ENCODE results near the gene STARD6. TPM values are rescaled to one million over a fixed set of nuclear protein-coding genes. Genes with fewer than 3 reads are reported as not detected.
"Not testable (repeated sequence)": the region's sequence is repeated elsewhere in the genome, so short reads cannot be mapped to it uniquely, and the experiment has no call there.

STARD6 gene, protein sequence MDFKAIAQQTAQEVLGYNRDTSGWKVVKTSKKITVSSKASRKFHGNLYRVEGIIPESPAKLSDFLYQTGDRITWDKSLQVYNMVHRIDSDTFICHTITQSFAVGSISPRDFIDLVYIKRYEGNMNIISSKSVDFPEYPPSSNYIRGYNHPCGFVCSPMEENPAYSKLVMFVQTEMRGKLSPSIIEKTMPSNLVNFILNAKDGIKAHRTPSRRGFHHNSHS
- total RNA-seq, result not detected in 2 replicates
- not detected for polyA plus RNA-seq (2012)

DNA sequence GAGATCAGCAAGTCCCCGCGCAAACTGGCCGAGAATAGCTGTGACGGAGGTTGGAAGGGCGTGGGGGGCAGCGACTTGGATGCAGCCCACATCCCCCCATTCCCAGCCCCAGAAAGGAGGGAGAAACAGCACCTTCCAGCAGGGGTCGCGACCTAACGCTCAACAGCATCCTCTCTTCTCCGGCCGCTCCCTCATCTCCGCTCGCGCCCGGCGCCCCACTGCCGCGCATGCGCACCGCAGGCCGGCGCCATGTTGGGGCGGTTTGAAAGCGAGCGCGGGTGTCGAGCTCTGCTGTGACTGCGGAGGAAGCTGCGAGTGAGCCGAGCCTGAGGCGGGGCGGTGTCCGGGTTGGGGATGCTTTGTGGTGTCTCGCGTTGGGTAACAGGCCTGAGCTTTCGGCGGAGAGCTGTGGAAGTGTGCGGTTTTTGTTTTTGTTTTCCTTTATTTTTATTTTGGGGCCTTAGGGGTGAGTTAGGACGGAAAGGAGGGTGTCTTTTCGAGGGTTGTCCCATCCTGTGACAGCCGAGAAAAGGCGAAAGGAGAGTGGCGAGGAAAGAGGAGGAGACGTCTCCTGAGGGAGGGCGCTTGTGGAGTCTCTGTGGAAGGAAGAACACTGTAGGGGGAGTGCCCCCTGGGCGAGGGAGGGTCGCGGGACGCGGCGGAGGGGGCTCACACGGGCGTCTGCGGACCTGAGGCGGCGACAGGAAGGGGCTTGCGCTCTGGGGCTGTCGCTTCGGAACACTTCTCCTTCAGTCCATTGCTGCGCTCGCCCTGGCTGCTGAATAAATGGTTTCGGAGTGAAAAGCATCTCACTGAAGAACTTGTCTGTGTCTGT lies at the start of gene STARD6, which contains the start of gene C18orf54:
Gene STARD6 (minus strand): TSS at position 199 of the 835 bp plus-strand sequence. CDS start 3,285 bp downstream, outside the sequence.
Gene C18orf54 (plus strand): TSS at position 247 of the 835 bp plus-strand sequence. CDS start 2,667 bp downstream, outside the sequence.
- peak; percentile 95 for DNase-seq (ENCODE audit: low read depth)

DNA sequence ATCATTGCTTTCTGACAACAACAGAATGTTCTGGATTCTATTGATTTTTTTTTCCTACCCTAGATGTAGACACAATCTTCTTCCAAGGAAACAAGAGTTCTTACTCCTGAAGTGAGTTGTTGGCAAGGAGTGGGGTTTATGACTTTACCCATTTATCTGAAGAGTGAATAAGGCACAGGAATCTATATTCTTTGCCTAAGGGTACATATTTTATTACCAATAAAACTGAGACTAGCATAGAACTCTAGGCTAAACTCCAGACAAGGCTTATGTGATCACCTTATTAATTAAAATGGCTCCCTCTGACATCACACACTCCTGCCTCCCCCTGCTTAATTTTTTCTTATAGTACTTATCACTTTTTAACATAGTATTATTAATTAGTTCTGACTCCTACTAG lies 47.6 kb upstream of the STARD6 start:
- DNase-seq (ENCODE audit: low read depth), result no peak

DNA sequence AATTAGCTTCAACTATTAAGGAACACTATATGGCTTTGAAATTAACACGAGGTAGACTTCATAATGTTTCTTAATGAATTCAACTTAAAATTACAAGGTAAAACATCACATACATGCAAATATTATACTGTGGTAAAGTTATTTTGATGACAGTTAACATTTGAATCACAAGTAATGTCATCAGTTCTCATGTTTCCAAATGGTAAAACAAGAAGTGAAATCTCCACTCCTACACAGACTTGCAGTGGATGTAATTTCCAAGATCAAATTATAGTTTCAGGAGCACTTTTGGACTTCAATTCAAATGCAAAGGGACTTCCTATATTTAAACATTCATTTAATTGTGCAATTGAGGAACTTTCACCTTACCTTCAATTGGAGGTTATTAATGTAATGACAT lies 39.1 kb upstream of the STARD6 start:
- DNase-seq (ENCODE audit: low read depth), result no peak

DNA sequence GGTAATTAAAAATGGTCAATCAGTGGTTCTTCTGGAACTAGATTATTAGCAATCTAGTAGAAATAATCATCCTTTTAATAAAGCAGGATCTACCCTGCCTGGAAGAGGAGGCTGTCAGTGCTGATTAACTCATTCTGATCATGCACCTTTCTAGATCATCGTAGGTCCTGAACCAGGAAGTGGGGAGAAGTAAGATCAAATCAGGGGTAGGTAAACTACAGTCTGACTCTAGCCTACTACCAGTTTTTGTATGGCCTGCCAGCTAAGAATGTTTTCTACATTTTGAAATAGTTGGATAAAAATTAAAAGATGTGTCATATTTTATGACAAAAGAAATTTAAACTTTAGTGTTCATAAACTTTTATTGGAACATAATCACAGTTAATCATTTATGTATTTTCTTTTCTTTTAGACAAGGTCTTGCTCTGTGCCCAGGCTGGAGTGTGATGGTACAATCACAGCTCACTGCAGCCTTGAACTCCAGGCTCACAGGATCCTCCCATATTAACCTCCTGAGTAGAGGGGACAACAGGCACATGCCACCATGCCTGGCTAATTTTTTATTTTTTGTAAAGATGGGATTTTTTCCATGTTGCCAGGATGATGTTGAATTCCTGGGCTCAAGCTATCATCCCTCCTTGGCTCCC lies 36.1 kb upstream of the STARD6 start:
- no peak for DNase-seq (ENCODE audit: low read depth)

DNA sequence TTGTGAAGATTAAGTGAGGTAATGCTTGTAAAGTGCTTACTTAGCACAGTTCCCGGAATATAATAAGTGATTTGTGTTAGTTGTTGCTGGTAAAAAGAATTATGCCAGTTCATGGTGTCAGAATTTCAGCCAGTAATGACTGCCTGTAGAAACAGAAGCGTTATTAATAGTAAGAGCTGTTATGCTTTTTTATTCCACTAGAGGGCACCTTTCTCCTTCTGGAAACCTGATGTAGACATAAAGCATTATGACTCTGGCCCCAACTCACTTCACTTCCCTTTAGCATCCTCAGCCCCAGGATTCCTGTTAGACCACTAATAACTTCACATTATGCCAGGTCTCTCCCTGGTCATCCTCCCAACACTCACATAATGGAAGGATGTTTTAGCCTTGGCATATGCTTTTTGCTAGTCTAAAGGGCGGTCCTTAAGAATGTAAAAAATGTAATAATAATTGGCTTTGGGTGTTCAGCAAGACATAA lies 34.9 kb upstream of the STARD6 start:
- peak; percentile 77 for DNase-seq (ENCODE audit: low read depth)

DNA sequence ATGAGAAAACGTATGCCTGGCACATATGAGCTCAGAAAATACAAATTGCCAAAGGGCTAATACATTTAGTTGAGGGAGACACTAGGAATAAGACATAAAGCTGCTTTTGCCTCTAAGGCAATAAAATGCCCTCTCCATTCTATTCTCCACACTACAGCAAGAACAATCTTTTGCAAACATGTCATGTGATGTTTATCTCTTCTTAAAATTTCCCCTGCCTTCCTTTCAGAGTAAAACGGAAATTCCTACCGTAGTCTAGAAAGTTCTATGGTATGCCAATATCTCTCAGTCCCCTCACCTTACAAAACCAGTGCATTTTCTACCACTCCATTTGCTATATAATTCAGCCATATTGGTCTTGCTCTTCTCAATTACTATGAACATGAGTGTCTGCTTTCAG lies 33.2 kb upstream of the STARD6 start:
- no peak for DNase-seq (ENCODE audit: low read depth)

DNA sequence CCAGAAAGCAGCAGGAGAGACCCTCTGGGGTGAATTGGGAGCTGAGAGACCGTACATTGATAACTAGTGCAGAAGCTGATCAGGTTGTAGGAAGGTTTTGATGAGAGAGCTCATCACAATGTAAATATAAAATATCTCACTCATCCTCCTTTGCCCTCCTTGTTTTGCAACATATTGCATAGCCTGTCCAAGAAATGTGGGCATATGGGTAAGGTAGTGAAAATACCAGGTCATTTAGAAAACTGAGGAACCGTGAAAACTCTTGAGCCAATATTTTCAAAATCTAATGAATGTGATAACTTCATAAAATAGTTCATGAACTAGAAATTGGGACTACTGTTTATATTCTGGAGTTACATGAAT lies 31.5 kb upstream of the STARD6 start:
- DNase-seq (ENCODE audit: low read depth), result no peak

DNA sequence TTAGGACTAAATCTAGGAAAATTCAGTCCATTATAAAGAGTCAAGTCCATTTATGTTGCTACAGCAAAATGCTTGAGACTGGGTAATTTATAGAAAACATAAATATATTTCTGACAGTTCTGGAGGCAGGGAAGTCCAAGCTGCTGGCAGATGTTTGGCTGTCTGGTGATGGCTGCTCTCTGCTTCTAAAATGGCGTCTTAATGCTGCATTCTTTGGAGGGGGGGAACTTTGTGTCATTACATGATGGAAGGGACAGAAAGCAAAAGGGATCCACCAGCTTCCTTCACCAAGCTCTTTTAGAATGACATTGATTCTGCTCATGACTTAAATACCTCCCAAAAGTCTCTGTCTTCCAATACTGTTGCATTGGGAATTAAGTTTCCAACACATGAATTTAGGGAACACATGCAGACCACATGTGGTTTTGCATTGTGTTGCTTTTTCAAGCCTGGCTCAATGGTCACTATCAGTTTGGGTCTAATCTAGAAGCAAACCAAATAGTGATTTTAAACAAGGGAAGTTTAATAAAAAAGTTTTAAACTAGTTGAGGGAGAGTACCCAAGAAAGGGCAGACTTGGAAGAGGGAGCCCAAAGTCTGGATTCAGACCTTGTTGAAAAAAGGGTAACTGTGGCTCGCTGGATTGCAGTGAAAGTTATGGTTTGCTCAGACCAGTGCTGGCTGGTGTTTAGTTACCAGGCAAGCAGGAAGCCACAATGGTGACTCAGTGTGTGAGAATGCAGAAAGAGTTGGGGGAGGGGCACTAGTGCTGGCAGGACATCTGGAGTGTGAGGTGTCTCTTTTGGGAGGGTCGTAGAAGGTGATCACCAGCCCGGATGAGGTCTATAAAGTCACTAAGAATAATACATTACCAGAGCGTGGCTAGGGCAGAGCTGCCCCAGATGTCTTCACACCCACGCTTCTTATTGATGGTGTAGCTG lies 30.8 kb upstream of the STARD6 start:
- DNase-seq (ENCODE audit: low read depth), result peak; percentile 89

DNA sequence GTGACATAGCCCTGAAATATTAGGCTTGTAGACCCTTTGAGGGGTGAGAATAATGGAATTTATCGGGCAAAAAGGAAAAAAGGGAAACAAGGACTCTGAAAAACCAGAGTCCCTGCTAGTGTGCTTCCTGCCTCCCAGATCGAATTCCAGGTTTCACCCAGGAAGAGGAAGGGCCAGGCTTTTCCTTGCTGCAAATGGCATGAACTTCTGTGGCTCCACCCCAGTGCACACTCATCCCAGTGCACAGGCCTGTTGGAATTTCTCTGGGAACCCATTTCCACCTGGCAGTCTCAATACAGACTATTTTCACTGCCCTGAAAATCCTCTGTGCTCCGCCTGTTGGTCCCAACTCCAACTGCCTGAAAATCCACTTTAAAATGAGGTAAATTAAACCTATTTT lies 30.0 kb upstream of the STARD6 start:
- DNase-seq (ENCODE audit: low read depth), result peak; percentile 22

DNA sequence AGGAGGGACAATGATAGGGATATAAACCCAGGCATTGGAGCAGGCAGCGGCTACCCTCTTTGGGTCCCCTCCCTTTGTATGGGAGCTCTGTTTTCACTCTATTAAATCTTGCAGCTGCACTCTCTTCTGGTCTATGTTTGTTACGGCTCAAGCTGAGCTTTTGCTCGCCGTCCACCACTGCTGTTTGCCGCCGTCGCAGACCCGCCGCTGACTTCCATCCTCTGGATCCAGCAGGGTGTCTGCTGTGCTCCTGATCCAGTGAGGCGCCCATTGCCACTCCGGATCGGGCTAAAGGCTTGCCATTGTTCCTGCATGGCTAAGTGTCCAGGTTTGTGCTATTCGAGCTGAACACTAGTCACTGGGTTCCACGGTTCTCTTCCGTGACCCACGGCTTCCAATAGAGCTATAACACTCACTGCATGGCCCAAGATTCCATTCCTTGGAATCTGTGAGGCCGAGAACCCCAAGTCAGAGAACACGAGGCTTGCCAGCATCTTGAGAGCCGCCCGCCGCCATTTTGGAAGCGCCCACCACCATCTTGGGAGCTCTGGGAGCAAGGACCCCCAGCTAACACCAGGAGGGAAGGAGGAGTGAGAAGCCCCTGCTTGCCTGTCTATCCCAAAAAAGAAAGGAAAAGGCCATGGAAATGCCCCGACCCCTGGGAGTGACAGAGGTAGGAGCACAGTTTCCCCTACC lies 29.3 kb upstream of the STARD6 start:
- DNase-seq (ENCODE audit: low read depth), result not testable (repeated sequence)

DNA sequence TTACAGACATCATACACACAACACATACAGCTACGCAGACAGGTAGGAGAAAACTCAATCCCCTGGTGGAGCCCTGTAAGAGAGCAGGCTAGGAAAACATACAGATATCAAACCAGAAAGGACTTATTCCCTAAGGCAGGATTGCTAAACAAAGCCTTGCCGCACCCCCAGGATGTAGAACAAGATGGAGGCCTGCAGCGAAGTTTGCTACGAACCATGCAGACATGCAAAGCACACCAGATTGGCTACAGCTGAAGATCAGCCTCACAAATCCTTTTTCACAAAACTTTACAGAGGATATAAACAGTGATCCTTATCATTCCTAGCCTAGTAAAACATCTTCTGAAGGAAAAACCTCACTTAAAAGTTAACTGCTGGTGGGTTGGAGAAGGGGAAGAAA lies 28.4 kb upstream of the STARD6 start:
- DNase-seq (ENCODE audit: low read depth), result no peak

DNA sequence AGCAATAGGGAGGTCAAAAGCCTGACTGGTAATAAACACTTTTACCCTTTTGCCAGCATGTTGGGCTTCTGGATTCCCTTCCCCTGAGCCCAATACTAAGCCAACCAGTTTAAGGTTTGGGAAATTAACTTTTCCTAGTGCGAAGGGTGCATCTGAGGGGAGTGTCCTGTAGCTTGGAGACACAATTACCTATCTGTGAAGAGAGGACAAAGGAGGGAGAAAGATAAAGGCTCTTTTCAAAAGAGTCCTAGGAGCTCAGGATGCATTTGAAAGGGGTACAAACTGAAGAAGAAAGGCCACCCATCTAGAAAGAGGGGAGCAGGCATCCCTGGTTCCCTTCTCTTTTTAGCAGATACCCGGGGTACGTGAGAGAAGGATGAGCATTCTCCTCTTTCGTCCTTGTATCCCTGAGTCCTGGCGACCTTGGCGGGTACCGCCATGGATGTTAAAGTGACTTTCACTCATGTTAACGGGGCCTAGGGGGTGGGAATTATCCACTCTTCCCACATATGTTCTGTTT lies 25.1 kb upstream of the STARD6 start:
- no peak for DNase-seq (ENCODE audit: low read depth)

DNA sequence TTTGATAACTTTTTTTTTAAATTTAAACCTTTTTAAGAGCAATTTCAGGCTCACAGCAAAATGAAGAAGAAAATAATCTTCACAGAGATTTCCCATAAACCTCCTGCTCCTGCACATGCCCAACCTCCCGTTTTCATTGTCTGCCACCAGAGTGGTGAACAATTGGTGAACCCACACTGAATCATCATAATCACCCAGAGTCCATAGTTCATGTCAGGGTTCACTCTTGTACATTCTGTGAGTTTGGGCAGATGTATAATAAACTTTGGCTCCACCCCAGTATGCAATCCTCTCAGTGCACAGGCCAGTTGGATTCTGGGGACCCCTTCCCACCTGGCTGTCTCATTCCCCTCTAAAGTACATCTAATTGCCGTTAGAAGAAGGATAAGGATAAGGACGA lies 24.4 kb upstream of the STARD6 start:
- DNase-seq (ENCODE audit: low read depth), result no peak

DNA sequence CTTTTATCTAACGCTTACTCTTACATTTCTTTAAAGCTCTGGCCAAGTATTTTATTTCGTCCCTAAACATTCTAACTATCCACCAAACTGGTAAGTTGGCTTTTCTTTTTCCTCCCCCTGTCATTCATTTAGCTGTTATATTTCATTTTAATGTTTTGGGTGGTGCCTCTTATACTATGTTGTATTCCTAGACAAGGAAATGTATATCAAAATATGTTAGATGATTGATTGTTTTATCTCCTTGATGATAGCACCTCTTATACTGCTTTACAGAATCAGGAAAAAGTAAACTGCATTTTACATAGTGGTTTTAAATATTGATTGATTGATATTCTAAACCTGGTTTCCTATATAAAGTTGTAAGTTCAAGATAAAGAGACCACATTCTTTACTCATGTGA lies 24.0 kb upstream of the STARD6 start:
- DNase-seq (ENCODE audit: low read depth), result no peak

DNA sequence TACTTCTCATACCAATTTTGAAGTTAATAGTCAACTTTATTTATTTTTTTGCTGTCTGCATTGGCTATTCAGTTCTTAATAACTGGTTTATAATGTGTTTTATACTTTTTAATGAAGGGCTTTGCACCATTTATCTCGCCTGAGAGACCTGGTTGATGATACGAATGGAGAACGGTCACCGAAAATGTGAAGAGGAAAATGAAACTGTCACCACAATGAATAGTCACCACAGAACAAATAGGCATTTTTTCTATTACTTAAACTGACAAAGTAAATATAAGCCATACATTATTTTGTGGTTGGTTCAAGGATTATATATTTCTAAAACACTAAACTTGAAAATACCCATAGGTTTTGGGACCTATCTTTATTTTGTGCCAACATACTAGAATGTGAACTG lies 20.4 kb upstream of the STARD6 start:
- no peak for DNase-seq (ENCODE audit: low read depth)

DNA sequence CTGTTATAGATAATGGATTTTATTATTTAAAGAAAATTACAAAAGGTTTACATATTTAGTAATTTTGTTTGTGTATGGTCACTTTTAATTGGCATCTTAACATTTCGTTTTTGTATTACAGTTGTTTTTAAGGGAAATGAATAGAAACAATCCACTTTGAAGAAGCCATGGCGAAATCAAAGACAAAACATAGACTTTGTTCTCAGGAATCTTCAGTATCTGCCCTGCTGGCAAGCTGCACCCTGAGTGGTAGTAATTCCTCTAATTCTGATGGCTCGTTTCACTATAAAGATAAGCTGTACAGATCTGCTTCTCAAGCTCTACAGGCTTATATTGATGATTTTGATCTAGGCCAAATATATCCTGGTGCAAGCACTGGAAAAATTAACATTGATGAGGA lies 2.7 kb upstream of the STARD6 start:
- no peak for DNase-seq (ENCODE audit: low read depth)

DNA sequence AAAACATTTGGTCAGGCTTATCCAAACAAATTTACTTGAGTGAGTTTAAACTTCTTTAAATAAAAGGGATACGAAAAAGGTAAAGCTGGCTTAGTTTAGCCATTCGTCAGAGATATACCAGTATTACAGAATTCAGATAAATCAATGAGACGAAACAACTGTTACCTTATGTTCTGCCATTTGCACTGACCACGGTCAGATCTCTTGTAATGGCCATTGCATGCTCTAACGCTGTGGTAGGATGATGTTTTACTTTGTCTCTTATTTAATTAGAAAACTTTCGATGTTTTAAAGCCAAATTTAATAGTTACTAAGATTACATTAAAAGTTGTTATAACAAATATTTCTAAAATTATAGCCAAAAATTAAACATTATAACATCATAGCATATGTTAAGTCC lies 1.6 kb upstream of the STARD6 start:
- DNase-seq (ENCODE audit: low read depth), result no peak

DNA sequence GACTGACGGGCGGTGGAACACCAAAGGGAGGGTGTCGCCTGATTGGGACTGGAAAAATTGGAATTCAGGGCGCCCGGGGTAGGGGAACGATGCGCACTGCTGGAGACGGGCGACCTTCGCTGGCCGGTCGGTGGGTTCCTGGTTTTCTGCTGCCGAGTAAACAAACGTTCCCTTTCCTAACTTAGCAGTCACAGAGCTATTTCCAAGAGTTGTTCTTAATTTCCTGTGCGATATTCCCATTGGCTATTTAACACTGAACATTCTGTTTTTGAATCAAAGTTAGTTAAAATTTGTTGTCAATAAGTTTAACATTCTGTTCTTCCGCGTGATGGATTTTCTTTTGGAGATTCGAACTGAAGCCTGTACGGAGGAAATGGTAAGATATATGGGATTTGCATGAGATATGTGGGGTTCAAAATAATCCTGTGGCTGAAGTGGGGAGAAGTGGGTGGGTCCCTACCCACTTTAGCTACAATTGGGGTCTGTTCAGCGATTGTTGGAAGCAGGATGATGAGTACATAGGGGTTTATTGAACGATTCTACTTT lies 910 bp upstream of the STARD6 start:
- no peak for DNase-seq (ENCODE audit: low read depth)

DNA sequence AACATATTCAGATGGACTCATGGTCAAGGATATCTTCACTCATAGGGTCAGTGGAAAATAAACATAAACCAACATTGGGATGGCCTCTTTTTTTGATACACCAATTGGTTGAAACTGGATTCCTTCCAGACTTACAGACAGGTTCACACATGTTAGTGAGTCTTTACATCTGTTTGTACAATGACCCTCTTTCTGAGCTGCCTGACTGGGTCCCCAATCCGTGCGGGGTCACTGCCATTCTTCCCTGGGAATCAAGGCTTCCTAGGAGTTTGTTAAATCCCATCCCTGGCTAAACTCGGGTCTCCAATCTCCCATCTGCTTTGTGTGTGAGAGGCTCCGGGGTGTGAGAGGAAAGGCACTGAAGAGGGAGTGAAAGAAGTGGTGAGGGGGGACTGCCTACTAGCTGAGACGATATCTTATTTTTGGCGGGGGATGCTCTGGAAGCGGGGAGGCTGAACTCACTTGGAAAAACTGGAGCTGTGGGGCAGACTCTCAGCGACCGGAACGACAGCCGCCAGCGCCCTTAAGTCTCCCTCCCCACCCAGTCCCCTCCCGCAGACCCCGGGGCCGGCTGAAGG lies 487 bp downstream of the STARD6 start:
- DNase-seq (ENCODE audit: low read depth), result no peak
